Measurements from ENCODE around the gene GPR78.

Gene GPR78

GRCh38 chr4:8557151-8558076 is 22.8 kb upstream of the GPR78 start:
- no peak for FAIRE-seq
- TF ChIP-seq, protein P1, sequence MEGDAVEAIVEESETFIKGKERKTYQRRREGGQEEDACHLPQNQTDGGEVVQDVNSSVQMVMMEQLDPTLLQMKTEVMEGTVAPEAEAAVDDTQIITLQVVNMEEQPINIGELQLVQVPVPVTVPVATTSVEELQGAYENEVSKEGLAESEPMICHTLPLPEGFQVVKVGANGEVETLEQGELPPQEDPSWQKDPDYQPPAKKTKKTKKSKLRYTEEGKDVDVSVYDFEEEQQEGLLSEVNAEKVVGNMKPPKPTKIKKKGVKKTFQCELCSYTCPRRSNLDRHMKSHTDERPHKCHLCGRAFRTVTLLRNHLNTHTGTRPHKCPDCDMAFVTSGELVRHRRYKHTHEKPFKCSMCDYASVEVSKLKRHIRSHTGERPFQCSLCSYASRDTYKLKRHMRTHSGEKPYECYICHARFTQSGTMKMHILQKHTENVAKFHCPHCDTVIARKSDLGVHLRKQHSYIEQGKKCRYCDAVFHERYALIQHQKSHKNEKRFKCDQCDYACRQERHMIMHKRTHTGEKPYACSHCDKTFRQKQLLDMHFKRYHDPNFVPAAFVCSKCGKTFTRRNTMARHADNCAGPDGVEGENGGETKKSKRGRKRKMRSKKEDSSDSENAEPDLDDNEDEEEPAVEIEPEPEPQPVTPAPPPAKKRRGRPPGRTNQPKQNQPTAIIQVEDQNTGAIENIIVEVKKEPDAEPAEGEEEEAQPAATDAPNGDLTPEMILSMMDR (IDR thresholded peaks at IDR 0.05; ENCODE audit: insufficient read depth, missing control alignments) = no peak

DNA sequence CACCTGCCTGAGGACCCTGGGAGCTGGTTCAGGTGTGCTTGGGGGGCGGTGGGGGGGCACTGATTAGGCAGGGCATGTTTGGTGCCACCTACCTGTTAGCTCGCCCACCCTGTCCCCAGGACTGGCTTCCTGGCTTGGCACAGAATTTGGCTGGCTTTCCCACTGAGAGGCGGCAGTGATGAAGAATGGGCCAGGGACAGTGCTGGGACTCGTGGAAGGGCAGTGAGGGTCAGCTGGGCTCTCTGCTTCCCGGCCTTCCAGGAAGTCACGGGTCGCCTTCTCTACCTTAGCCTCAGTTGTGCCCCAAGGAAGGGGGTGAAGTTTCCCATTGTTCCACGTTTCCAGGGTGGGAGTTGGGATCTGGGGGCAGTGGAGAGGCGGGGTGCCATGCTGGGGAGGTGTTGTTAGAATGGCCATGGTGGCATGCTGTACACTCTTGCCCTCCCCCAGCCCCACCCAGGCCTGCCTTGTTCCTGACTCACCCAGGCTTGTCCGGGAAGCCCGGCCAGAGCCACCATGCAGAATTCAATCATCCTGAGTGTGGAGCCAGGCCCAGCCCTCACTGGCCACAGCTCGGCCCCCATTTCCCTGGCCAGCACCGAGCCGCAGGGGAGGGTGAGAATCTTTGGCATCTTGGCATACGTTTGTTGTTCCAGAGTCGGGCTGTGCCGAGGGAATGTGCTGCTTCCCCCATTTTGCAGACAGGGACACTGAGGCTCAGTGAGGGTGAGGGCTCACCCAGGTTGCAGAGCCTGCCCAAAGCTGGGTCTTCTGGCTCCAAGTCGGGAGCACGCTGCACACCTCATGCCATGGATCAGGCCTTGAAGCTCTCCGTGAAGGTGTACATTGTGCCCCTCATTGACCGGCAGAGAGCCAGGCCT is 21.9 kb upstream of the GPR78 start:
- FAIRE-seq (no peak), DNase-seq (ENCODE audit: insufficient read length, low spot score) (no peak)
- TF ChIP-seq, protein P1 (IDR thresholded peaks at IDR 0.05; ENCODE audit: insufficient read depth, missing control alignments) = no peak

More at GRCh38 chr4:8557151-8558076, 22.8 kb upstream of the GPR78 start:
- DNase-seq (ENCODE audit: insufficient read length, low spot score) = no peak

GRCh38 chr4:8559011-8559410 is 21.2 kb upstream of the GPR78 start:
- TF ChIP-seq, protein P1 (IDR thresholded peaks at IDR 0.05; ENCODE audit: insufficient read depth, missing control alignments) = no peak
- FAIRE-seq (no peak), DNase-seq (ENCODE audit: insufficient read length, low spot score) (no peak)

DNA sequence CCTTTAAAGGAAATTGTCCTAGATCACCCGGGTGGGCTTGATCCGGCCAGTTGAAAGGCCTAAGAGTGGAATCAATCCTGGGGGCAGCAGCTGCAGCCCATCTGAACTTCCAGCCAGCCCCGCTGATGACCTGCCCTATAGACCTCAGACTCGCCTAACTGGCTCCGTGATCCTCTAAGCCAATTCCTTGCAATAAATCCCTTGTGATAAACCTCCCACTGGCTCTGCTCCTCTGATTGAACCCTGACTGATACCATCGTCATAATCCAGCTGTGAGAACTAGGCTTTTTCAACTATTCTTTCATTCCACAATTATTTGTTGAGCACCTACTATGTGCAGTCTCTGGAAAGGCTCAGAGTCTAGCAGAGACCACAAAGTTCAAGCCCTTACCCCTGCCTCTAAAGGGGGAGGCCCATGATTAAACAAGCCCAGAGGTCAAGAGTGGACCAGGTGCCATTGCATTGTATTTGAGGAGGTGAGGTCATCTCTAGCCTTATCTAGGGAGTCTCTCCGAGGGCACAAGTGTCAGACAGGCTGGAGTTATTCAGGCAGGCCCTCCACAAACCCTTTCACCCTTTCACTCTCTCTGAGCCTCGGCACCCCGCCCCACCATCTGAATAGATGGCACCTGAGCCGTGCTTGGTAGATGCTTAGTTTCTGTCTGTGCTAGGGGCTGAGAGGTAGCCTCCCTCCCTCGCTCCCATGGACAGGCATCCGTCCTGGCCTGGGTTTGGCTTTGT is 20.5 kb upstream of the GPR78 start:
- FAIRE-seq (no peak), DNase-seq (ENCODE audit: insufficient read length, low spot score) (no peak)
- TF ChIP-seq, protein P1 (IDR thresholded peaks at IDR 0.05; ENCODE audit: insufficient read depth, missing control alignments) = no peak

- FAIRE-seq (no peak), DNase-seq (ENCODE audit: insufficient read length, low spot score) (no peak)
- TF ChIP-seq, protein P1 (IDR thresholded peaks at IDR 0.05; ENCODE audit: insufficient read depth, missing control alignments) = no peak
These were observed 19.7 kb upstream of the GPR78 start for GRCh38 chr4:8560265-8561047.

DNA sequence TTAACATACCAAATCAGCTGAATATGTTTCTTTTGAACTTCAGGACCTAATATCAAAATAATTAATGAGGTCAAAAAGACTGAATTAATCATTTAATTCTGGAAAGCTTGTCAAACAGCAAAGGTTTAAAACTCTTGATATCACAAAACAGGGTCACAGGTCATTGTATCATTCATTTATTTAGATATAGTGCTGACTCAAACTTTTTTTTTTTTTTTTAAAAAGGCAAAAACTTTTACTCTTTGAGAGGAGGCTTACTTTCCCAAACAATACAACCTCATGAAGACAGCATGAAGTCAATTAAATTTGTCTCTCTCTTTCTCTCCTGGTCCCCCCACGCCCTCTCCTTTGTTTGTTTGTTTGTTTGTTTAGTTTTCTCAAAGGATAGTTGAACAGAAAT is 15.6 kb upstream of the GPR78 start:
- FAIRE-seq (no peak), DNase-seq (ENCODE audit: insufficient read length, low spot score) (no peak)
- TF ChIP-seq, protein P1 (IDR thresholded peaks at IDR 0.05; ENCODE audit: insufficient read depth, missing control alignments) = no peak
